Measurements from ENCODE around the gene DGKZ.

DGKZ gene

GRCh38 chr11:46380340-46381047 lies 33.2 kb downstream of the DGKZ start:
- peak in 11 of 56 donors; percentile 12 to 53 (median 31) for DNase-seq

GRCh38 chr11:46381048-46381818 lies 34.0 kb downstream of the DGKZ start, which contains the start of gene MDK:
Gene MDK, plus strand, starts transcription at chr11:46381669. Its CDS starts 389 bp downstream, at chr11:46382058.
- DNase-seq, result peak in 3 of 56 donors; percentile 21 to 44 (median 30)

GRCh38 chr11:46381819-46382645 lies 34.8 kb downstream of the DGKZ start:
- DNase-seq, result no peak

GRCh38 chr11:46382646-46383403 lies 35.6 kb downstream of the DGKZ start:
- DNase-seq, result peak in 12 of 56 donors; percentile 13 to 61 (median 24)

- DNase-seq, result no peak
Observed at GRCh38 chr11:46383404-46383758, 36.1 kb downstream of the DGKZ start.

GRCh38 chr11:46383974-46384701 lies 36.9 kb downstream of the DGKZ start:
- no peak for DNase-seq

GRCh38 chr11:46385169-46386004 lies 38.1 kb downstream of the DGKZ start:
- DNase-seq, result no peak

- no peak for DNase-seq
Observed at GRCh38 chr11:46386005-46386578, 38.8 kb downstream of the DGKZ start.

GRCh38 chr11:46386674-46387073 lies 39.4 kb downstream of the DGKZ start:
- DNase-seq, result no peak

GRCh38 chr11:46387456-46387855 lies 40.2 kb downstream of the DGKZ start:
- DNase-seq, result no peak

- peak in 16 of 56 donors; percentile 14 to 69 (median 32) for DNase-seq
Observed at GRCh38 chr11:46387919-46388618, 40.8 kb downstream of the DGKZ start.

- no peak for DNase-seq
Observed at GRCh38 chr11:46388619-46389449, 41.6 kb downstream of the DGKZ start.

GRCh38 chr11:46389450-46390330 lies 42.4 kb downstream of the DGKZ start:
- DNase-seq, result peak in 43 of 56 donors; percentile 15 to 78 (median 48)

GRCh38 chr11:46390331-46391171 lies 43.3 kb downstream of the DGKZ start:
- no peak for DNase-seq

GRCh38 chr11:46391186-46391577 lies 43.9 kb downstream of the DGKZ start:
- DNase-seq, result no peak

Data from amygdala (tissue), 56 donors.